WTC11 (cell line): ENCODE data around the gene DCD. TPM values are rescaled to one million over a fixed set of nuclear protein-coding genes. Genes with fewer than 3 reads are reported as not detected.

Source experiments
- ATAC-seq: fragments of 200-7000 bp; cut with Tn5 transposase; 2 replicates; pipeline ENCODE4 v1.10.0; 2021; ENCODE audit warnings: mild to moderate bottlenecking, moderate library complexity
- CTCF ChIA-PET: fragments of 300-600 bp; sonication (Branson Sonifier 250); formaldehyde crosslinking; loops from one replicate; lab custom pipeline; 2021; ENCODE audit warnings: antibody characterized with exemption; lab: Charles Lee
- POLR2A ChIA-PET: fragments of 350-600 bp; sonication (Branson Sonifier 250); formaldehyde crosslinking; loops from one replicate; lab custom pipeline; 2021; ENCODE audit warnings: antibody characterized with exemption; lab: Charles Lee
- DNase-seq: peaks from one replicate; pipeline ENCODE4 v3.0.0; 2021; ENCODE audit warnings: low spot score
- H3K27ac Mint-ChIP-seq: 2 replicates; pipeline ENCODE4 v1.8.0; 2021; ENCODE audit warnings: mixed read lengths
- H3K27me3 Mint-ChIP-seq: 2 replicates; pipeline ENCODE4 v1.8.0; 2021; ENCODE audit warnings: low read depth, mild to moderate bottlenecking, moderate library complexity, mixed read lengths
- H3K36me3 Mint-ChIP-seq: 2 replicates; pipeline ENCODE4 v1.8.0; 2021; ENCODE audit warnings: mixed read lengths
- H3K4me1 Mint-ChIP-seq: 2 replicates; pipeline ENCODE4 v1.8.0; 2022; ENCODE audit warnings: mixed read lengths
- H3K4me3 Mint-ChIP-seq: 2 replicates; pipeline ENCODE4 v1.8.0; 2021; ENCODE audit warnings: mild to moderate bottlenecking, moderate library complexity, mixed read lengths
- H3K9me3 Mint-ChIP-seq: 2 replicates; pipeline ENCODE4 v1.8.0; 2021; ENCODE audit warnings: mixed read lengths
- ELF4 ChIP-seq: sonication (generic); formaldehyde crosslinking; IDR thresholded peaks from 2 replicates; pipeline ENCODE4 v1.8.1; 2022; ENCODE audit warnings: low read depth, mild to moderate bottlenecking, moderate library complexity, missing genetic modification reagents
- GABPB1 ChIP-seq: sonication (generic); formaldehyde crosslinking; IDR thresholded peaks from 2 replicates; pipeline ENCODE4 v1.8.1; 2023; ENCODE audit warnings: mild to moderate bottlenecking, missing genetic modification reagents
- HMGA2 ChIP-seq: fragments of 250-450 bp; sonication (Bioruptor Pico); IDR thresholded peaks from 2 replicates; pipeline ENCODE4 v1.4.0; 2021; ENCODE audit warnings: mild to moderate bottlenecking, moderate library complexity
- MYBL2 ChIP-seq: sonication (generic); formaldehyde crosslinking; IDR thresholded peaks from 2 replicates; pipeline ENCODE4 v1.8.1; 2023; ENCODE audit warnings: mild to moderate bottlenecking, moderate library complexity, missing genetic modification reagents
- NR1H2 ChIP-seq: sonication (generic); formaldehyde crosslinking; IDR thresholded peaks from 2 replicates; pipeline ENCODE4 v1.9.0; 2021; ENCODE audit warnings: mild to moderate bottlenecking, moderate library complexity, missing genetic modification reagents
- PRRX2 ChIP-seq: fragments of 250-450 bp; sonication (Bioruptor Pico); IDR thresholded peaks from 2 replicates; pipeline ENCODE4 v1.8.0; 2021; ENCODE audit warnings: mild to moderate bottlenecking
- ZBTB21 ChIP-seq: sonication (generic); formaldehyde crosslinking; IDR thresholded peaks from 2 replicates; pipeline ENCODE4 v1.8.1; 2023; ENCODE audit warnings: mild to moderate bottlenecking, missing genetic modification reagents, borderline replicate concordance
- ZNF219 ChIP-seq: sonication (generic); formaldehyde crosslinking; IDR thresholded peaks from 2 replicates; pipeline ENCODE4 v1.8.0; 2023; ENCODE audit warnings: missing genetic modification reagents, mild to moderate bottlenecking, borderline replicate concordance
- ZNF232 ChIP-seq: sonication (generic); formaldehyde crosslinking; IDR thresholded peaks from 2 replicates; pipeline ENCODE4 v1.8.0; 2022; ENCODE audit warnings: mild to moderate bottlenecking, missing genetic modification reagents
- ZNF423 ChIP-seq: fragments of 250-450 bp; sonication (Bioruptor Pico); IDR thresholded peaks from 2 replicates; pipeline ENCODE4 v2.1.2; 2022; ENCODE audit warnings: mild to moderate bottlenecking, moderate library complexity
- total RNA-seq: library from RNA; stranded (reverse); gene quantifications from 3 replicates; pipeline ENCODE4 v1.2.3, GENCODE V29; 2021
- TF ChIP-seq, protein P1 (sequence below): sonication (generic); formaldehyde crosslinking; IDR thresholded peaks from 2 replicates; pipeline ENCODE4 v1.8.0; 2022; ENCODE audit warnings: mild to moderate bottlenecking, missing genetic modification reagents
- TF ChIP-seq, protein P2 (sequence below): sonication (generic); formaldehyde crosslinking; IDR thresholded peaks from 2 replicates; pipeline ENCODE4 v1.8.0; 2022; ENCODE audit warnings: mild to moderate bottlenecking, missing genetic modification reagents
- TF ChIP-seq, protein P3 (sequence below): fragments of 250-450 bp; sonication (Bioruptor Pico); IDR thresholded peaks from 2 replicates; pipeline ENCODE4 v1.9.0; 2021; ENCODE audit warnings: mild to moderate bottlenecking, borderline replicate concordance
- TF ChIP-seq, protein P4 (sequence below): fragments of 250-450 bp; sonication (Bioruptor Pico); conservative IDR thresholded peaks from 2 replicates; pipeline ENCODE4 v1.9.0; 2021; ENCODE audit warnings: mild to moderate bottlenecking

DCD gene
- total RNA-seq, 1 experiment from 2014 or later: not detected

DNA sequence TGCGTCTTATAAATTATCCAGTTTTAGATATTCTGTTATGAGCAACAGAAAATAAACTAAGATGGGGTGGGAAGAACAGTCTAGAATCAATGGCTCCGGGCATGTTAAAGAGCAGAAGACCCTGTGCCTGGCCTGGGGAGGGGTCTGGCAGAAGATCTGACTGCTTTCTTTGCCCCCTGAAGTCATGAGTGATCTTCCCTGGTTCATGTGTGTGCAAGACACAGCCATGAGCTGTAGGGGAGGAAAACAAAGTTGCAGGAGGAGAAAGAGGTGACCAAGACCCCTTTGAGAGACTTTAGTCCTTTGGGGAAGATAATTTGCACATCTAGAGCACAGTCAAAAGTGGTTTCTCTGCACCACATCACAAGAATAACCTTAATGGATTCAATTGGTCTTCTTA lies 18.2 kb downstream of the DCD start:
- H3K36me3 Mint-ChIP-seq: peaks cover 22% of the 10 kb centered on the region
- H3K9me3 Mint-ChIP-seq: peaks cover 34% of the 10 kb centered on the region
- no peak overlapping the region for H3K4me3 Mint-ChIP-seq
- no peak for ATAC-seq
- ChIA-PET CTCF (interaction anchor here (1.0 to 2.2 kb wide), 4 partner anchors 29 to 57 kb away, joined by 3 to 7 read pairs (median 4); no protein-coding TSS in a partner anchor), POLR2A (no interaction called here)
- no peak overlapping the region for H3K27ac Mint-ChIP-seq
- TF ChIP-seq, protein P1, sequence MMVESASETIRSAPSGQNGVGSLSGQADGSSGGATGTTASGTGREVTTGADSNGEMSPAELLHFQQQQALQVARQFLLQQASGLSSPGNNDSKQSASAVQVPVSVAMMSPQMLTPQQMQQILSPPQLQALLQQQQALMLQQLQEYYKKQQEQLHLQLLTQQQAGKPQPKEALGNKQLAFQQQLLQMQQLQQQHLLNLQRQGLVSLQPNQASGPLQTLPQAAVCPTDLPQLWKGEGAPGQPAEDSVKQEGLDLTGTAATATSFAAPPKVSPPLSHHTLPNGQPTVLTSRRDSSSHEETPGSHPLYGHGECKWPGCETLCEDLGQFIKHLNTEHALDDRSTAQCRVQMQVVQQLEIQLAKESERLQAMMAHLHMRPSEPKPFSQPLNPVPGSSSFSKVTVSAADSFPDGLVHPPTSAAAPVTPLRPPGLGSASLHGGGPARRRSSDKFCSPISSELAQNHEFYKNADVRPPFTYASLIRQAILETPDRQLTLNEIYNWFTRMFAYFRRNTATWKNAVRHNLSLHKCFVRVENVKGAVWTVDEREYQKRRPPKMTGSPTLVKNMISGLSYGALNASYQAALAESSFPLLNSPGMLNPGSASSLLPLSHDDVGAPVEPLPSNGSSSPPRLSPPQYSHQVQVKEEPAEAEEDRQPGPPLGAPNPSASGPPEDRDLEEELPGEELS (CRISPR knock-in tag): no peak
- TF ChIP-seq MYBL2 (CRISPR knock-in tag) (no peak), ZNF219 (CRISPR knock-in tag) (no peak), ZBTB21 (no peak), ZNF423 (CRISPR knock-in tag) (no peak), NR1H2 (CRISPR knock-in tag) (no peak), ELF4 (no peak), ZNF232 (CRISPR knock-in tag) (no peak), HMGA2 (CRISPR knock-in tag) (no peak)
- TF ChIP-seq, protein P2, sequence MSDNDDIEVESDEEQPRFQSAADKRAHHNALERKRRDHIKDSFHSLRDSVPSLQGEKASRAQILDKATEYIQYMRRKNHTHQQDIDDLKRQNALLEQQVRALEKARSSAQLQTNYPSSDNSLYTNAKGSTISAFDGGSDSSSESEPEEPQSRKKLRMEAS: no peak
- TF ChIP-seq, protein P3, sequence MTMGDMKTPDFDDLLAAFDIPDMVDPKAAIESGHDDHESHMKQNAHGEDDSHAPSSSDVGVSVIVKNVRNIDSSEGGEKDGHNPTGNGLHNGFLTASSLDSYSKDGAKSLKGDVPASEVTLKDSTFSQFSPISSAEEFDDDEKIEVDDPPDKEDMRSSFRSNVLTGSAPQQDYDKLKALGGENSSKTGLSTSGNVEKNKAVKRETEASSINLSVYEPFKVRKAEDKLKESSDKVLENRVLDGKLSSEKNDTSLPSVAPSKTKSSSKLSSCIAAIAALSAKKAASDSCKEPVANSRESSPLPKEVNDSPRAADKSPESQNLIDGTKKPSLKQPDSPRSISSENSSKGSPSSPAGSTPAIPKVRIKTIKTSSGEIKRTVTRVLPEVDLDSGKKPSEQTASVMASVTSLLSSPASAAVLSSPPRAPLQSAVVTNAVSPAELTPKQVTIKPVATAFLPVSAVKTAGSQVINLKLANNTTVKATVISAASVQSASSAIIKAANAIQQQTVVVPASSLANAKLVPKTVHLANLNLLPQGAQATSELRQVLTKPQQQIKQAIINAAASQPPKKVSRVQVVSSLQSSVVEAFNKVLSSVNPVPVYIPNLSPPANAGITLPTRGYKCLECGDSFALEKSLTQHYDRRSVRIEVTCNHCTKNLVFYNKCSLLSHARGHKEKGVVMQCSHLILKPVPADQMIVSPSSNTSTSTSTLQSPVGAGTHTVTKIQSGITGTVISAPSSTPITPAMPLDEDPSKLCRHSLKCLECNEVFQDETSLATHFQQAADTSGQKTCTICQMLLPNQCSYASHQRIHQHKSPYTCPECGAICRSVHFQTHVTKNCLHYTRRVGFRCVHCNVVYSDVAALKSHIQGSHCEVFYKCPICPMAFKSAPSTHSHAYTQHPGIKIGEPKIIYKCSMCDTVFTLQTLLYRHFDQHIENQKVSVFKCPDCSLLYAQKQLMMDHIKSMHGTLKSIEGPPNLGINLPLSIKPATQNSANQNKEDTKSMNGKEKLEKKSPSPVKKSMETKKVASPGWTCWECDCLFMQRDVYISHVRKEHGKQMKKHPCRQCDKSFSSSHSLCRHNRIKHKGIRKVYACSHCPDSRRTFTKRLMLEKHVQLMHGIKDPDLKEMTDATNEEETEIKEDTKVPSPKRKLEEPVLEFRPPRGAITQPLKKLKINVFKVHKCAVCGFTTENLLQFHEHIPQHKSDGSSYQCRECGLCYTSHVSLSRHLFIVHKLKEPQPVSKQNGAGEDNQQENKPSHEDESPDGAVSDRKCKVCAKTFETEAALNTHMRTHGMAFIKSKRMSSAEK (CRISPR knock-in tag): no peak
- peaks cover 3% of the 10 kb centered on the region; the same call in 1 of the 2 replicates for H3K4me1 Mint-ChIP-seq
- peaks cover 38% of the 10 kb centered on the region for H3K27me3 Mint-ChIP-seq
- DNase-seq: no peak

DNA sequence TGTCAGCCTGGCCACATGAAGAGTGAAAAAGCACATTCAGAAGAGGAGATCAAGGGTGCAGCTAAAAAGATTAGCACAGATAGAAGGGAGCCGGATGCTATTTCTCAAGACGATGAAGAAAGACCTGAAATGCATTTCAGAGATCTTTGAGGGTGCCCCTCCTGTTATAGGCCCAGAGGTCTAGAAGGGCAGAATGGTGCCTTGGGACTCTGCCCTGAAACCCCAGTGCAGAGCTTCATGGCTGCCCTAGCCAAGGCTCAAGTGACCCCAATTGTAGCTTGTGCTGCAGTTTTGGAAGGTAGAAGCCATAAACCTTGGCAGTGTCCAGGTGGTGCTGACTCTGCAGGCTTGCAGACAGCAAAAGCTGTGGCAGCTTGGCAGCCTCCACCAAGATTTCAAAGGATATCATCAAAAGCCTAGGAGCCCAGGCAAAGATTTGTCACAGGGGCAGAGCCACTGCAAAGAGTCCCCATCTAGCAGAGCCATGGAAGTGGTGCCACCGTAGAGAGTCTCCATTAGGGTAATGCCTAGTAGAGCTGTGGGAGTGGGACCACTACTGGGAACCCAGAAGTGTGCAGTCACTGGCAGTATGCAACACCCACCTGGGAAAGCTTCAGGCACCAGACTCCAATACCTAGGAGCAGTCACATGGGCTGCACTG lies 19.8 kb downstream of the DCD start:
- ChIA-PET POLR2A (no interaction called here), CTCF (interaction anchor here (0.6 kb wide), 1 partner anchor 31 kb away, joined by 3 read pairs; no protein-coding TSS in a partner anchor)
- peaks cover 3% of the 10 kb centered on the region; the same call in 1 of the 2 replicates for H3K4me1 Mint-ChIP-seq
- no peak for DNase-seq
- H3K27me3 Mint-ChIP-seq: peaks cover 33% of the 10 kb centered on the region
- peaks cover 34% of the 10 kb centered on the region for H3K9me3 Mint-ChIP-seq
- ATAC-seq: no peak
- H3K4me3 Mint-ChIP-seq: no peak overlapping the region
- no peak overlapping the region for H3K27ac Mint-ChIP-seq
- H3K36me3 Mint-ChIP-seq: peaks cover 22% of the 10 kb centered on the region
- TF ChIP-seq PRRX2 (no peak), ZBTB21 (no peak), GABPB1 (no peak)
- TF ChIP-seq, protein P4, sequence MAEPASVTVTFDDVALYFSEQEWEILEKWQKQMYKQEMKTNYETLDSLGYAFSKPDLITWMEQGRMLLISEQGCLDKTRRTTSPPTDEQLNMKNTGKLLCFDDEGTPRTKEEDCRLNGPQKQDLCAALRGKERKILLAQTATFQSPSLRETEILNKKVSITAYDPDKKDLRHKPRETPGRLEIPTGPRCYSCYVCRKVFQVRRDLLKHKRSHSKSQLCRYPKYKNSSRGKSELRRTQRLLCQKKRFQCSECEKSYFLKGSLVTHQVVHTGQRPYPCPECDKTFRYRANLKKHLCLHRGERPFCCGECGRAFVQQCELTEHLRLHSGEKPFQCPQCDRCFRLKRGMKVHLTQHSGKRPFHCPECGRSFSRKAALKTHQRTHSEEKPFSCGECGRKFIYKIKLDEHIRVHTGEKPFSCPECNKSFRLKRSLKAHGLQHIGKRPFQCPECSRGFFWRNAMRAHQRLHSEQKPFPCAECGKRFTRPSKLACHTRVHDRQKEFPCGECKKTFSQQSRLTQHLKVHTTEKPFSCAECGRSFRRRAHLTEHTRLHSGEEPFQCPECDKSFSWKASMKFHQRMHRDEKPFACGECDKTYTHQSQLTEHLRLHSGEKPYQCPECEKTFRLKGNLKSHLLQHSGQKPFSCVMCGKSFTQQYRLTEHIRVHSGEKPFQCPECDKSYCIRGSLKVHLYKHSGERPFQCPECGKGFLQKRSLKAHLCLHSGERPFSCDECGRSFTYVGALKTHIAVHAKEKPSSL (CRISPR knock-in tag): no peak
